ENCODE measurements around the gene GON4L.
"Not testable (repeated sequence)": the region's sequence is repeated elsewhere in the genome, so short reads cannot be mapped to it uniquely, and the experiment has no call there.

GON4L gene

GRCh38 chr1:155812878-155813277 is 44.1 kb downstream of the GON4L start:
- no peak for DNase-seq

- DNase-seq, result no peak
Observed at GRCh38 chr1:155809088-155809487, 47.9 kb downstream of the GON4L start.

GRCh38 chr1:155801149-155801548 is 55.9 kb downstream of the GON4L start:
- peak; percentile 71 for DNase-seq

DNA sequence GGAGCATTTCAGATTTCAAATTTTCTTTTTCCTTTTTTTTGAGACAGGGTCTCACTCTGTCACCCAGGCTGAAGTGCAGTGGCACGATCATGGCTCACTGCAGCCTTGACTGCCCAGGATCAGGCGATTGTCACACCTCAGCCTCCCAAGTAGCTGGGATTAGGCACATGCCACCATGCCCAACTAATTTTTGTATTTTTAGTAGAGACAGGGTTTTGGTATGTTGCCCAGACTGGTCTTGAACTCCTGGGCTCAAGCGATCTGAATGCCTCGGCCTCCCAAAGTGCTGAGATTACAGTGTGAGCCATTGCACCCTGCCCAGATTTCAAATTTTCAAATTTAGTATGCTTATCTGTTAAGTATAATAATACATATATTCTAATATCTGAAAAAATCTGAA is 61.4 kb downstream of the GON4L start:
- not testable (repeated sequence) for DNase-seq

DNA sequence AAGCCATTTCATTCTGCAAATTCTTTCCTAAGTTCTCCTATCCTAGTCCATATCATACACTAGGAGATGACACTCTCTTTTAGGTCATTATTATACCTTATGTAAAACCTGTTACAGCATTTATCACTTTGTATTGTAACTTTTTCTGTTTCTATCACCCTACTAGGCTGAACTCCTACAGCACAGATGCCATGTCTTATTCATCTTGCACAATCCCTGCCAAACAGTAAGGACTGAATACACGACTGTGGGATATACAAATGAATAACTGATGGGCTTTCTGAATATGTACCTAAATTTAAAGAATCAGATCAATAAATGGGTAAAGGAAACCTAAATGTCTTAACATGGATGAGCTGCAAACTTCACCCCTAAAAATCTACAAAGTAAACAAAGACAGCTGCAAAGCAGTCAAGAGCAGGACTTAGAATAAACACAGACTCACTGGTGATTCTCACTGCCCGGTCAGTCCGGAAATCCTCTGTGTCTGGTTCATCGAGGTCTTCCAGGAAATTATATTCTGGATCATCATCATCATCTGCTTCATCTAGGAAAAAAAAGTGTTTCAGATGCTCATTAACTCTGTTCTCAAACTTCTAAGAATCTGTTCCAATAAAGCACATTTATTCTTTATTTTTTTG is 62.3 kb downstream of the GON4L start:
- no peak for DNase-seq

DNA sequence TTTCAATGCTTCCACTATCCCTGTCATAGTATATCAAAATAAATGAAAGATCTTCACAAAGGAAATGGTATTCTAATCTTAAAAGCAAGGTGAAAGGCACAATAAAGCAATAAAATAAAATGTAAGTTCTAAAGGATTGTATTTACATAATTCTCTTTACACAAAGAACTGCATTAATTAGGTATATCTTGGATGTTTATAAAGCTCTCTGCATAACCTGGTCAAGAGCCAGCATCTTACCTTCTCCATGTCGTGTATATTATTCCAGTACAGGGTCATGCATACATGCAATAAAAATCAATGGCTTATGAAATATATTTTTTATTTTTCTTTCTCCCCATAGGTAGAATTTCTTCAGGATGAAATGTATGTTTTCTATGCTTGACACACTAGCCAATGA is 63.8 kb downstream of the GON4L start:
- DNase-seq, result no peak

GRCh38 chr1:155777582-155777981 is 79.4 kb downstream of the GON4L start:
- no peak for DNase-seq

DNA sequence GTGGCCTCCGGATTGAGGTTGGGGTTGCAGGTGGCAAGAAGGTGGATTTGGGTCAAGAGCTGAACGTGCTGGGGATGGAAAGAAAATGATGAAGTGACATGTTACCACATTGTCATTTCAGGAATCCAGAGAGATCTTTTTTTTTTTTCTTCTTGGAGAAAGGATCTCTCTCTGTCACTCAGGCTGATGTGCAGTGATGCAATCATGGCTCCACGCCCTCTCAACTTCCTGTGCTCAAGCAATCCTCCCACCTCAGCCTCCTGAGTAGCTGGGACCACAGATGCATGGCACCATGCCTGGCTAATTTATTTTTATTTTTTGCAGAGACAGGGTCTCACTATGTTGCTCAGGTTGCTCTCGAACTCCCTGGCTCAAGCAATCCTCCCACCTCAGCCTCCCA is 80.6 kb downstream of the GON4L start:
- DNase-seq, result peak; percentile 24

GRCh38 chr1:155773221-155773620 is 83.8 kb downstream of the GON4L start:
- DNase-seq, result no peak

DNA sequence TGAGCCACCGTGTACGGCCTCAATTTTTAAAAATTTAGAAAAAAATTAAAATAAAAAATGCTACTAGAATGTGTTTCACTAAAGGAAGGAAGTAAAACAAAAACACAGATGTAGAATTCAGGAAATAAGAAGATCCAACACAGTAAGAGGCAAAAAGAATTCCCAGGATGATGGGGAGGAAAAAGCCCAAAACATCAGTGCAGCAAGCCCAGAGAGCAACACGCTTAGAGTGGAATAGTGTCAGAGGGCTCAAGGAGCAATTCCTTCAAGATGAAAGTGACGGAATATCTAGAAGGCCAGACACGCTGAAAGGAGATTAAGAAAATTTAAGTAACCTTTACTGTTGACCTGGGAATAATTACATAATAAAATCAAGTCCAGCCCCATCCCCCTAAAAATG is 87.8 kb downstream of the GON4L start:
- DNase-seq, result no peak

- not testable (repeated sequence) for DNase-seq
Observed at GRCh38 chr1:155767399-155767989, 89.5 kb downstream of the GON4L start.

DNA sequence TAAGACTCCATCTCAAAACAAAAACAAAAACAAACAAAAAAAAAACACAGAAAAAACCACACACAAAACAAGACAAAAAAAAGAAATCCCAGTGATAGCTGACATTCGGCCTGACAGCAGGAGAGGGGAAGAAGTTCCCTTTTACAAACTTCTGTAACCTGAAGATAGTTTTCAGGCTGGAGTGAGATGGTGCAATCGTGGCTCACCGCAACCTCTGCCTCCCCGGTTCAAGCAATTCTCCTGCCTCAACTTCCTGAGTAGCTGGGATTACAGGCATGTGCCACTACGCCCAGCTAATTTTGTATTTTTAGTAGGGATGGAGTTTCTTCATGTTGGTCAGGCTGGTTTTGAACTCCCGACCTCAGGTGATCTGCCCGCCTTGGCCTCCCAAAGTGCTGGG is 93.0 kb downstream of the GON4L start:
- not testable (repeated sequence) for DNase-seq

DNA sequence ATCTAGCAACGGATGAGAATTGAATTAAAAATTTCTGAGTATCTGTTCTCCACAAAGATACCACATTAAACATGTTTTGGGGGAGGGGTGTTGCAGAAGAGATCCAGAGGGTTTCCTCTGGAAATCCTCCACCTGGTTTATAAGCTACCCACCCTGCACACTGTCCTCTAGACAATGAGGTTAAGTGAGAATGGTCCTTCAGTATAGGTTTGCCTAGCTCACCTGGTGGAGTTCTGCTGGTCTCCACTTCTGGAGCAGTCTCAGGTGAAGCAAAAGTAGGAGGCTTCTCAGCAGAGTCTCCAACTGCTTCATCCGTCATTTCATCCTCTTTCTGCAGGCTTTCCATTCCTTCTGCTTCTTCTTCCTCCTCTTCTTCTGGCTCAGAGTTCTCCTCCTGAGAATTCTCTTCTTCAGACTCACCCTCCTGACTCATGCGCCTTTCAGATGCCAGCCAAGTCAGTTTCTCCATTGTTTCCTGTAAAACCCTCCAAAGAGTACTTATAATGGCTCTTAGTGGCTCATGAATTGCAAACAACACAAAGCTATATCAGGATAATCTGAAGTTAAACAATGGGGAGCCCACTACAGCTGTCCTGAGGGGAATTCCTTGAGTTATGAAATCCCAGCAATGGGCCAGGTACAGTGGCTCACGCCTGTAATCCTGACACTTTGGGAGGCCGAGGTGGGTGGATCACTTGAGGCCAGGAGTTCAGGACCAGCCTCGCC is 93.8 kb downstream of the GON4L start:
- peak; percentile 92 for DNase-seq

DNA sequence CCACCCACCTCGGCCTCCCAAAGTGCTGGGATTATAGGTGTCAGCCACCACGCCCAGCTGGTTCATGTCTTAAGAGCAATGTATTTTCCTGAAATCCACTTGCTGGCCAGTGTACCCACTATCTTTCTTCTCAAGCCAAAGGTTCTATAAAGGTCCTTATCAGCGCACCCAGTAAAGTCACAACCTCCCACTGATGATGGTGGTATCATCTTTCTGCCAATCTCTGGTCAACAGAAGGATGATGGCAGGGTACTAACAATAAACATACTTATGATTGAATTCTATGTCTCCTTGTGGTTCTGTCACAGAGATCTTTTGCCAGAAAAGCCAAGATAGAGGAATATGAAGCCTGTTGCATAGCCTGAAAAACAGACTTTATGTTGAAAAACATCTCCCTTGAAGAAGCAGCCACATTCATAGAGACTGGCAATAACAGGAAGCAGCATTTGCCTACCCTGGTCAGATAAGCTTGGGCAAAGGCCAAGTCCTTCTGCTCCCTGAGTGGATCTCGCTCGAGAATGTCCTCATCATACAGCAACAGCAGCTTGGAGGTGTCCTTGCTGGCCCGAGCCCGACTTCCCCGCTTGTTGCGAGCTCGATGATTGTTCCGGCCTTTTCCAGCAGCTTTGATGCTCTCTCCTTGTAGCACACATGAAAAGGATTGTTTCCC is 95.1 kb downstream of the GON4L start:
- DNase-seq, result no peak

DNA sequence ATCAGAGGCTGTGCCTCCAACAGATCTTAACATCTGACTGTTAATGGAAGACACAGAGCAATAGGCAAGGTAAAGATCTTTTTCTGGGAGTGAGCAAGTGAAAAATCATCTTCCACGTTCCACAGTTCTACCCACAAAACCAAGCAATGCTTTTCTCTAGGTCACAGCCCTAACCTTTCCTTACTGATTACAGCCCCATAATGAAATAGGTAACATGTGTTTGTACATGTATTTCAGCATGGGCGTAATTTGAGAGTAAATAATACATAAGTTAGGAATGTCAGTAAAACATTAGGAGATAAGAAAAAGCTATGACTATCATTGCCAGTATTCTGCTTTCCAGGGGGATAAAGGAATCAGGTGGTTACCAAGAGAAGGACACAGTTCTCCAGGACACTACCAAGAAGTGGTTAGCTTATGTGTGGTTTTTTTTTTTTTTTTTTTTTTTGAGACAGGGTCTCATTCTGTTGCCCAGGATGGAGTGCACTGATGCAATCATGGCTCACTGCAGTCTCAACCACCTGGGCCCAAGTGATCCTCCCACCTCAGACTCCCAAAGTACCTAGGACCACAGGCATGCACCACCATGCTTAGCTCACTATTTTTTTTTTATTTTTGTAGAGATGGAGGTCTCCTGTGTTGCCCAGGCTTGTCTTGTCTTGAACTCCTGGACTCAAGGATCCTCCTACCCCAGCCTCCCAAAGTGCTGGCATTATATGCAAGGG is 96.1 kb downstream of the GON4L start:
- DNase-seq, result no peak

DNA sequence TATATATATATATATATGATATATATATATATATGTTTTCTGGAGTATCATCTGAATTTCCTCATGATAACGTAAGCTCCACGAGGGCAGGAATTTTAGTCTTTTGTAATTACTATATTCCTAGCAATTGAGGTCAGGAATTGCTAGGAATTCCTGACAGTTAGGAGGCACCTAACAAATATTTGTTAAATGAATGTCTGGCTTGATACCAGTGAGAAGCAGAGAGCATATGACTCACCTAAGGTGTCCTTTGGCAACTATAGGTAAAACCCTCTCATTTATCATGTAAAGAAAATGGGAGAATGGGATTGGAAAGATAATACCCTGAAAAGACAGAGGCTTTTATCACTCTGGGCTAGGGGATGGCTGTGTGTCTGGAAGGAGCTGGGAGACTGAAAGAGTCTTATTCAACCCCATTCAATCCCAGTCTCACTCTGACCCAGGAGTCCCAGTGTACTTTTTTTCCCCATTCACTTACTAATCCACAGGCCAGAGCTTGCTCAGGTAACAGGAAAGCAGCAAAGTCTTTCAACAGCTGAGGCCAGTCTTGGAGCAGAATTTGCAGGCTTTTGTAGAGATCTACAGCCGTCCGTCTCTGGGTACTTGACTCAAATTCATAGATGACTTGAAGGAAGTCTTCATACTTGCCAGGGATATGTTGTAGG is 96.9 kb downstream of the GON4L start:
- peak; percentile 0 for DNase-seq

- not testable (repeated sequence) for DNase-seq
Observed at GRCh38 chr1:155759017-155759416, 98.0 kb downstream of the GON4L start.

DNA sequence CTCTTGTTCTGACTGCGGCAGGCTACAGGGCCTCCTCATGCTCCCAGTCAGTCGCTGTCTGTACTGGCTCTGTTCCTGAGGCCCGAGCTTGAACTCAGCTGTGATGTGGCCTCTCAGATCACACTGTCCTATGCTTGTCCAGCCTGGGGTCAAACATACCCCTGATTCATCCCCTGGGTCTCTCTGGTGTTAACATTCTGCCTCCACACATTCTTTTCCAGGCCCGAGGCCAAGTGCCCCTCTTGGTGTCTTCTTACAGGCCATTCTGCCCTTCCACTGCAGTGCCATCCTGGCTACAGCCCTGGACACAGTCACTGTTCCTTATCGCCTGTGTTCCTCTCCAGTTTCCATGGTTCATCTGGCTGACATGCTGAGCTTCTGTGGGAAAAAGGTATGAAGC is 108.9 kb downstream of the GON4L start:
- DNase-seq, result not testable (repeated sequence)

- DNase-seq, result not testable (repeated sequence)
Observed at GRCh38 chr1:155747586-155747985, 109.4 kb downstream of the GON4L start.

DNA sequence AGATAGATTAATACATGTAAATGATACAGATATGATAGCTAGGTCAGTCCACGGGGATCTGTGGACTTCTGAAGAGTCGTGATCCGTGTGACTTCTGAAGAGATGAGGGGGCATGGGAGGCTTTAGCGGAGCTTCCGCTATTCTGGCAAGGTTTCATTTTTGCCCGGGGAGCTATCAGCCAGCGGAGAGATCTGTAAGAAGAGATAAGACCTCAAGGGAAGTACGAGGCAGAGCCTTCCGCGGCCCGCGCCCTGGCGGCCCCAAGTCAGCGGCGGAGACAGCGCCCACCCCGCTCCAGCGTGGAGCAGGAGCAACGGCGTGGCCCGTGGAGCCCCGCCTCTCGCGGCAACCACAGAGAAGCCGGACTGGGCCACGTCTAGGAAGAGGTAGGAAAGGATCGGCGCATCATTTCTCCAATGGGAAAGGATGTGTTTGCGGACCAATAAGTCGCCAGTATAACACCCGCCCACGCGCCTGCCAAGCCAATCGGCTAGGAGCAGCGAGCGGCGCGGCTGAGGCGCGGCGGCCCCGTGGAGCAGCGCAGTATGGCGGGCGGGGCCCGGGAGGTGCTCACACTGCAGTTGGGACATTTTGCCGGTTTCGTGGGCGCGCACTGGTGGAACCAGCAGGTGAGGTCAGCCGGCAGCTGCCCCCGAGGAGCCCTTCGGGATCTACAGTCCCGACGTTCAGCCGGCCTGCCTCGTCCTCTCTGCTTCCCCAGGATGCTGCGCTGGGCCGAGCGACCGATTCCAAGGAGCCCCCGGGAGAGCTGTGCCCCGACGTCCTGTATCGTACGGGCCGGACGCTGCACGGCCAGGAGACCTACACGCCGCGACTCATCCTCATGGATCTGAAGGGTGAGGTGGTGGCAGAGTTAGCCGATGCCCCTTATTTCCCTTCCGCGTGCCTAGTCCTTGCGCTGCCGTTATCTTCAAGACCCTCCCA is 111.5 kb downstream of the GON4L start:
- DNase-seq, result peak; percentile 98

- DNase-seq, result no peak
Observed at GRCh38 chr1:155744711-155745283, 112.2 kb downstream of the GON4L start.

Measured in fibroblast of upper back skin (primary cell).